ENCODE measurements around the gene PLCB4.

The PLCB4 gene

DNA sequence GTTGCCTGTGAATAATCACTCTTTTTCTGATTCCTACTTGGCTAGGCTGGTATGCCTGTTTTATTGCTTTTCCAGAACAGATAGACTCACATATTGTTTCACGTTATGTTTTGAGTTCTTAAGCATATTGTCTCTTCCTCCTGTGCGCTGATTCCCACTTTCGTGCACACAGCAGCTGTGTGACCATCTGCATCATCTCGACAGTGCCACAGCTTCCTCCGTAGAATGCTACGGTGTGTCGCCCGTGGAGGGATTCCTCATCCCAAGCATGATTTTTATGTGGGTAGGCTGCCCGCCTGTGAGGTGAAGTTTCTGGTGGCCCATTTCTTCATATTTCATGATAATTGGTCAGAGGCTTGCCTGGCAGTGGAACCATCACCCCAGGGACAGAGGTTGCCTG, 31.8 kb downstream of the PLCB4 start:
- no peak for DNase-seq (ENCODE audit: low read depth in 1 of 2, low spot score in 1 of 2)

DNA sequence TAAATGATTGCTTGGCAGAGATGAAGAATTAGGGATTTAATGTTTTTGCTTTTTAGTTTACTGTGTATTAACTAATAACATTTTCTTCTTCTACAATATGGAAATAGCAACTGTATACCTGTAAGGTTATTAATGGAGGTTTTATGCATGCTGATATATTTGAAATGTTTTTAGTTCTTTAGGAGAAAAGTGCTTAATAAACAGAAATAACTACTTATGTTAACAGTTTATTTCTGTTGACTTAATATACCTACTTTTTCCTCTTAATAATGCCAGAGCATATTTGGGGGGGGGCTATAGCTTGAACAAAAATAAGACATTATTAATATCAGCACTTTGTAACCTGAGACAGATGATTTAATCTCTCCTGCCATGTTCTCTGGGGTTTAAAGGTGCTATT, 33.6 kb downstream of the PLCB4 start:
- no peak for DNase-seq (ENCODE audit: low read depth in 1 of 2, low spot score in 1 of 2)

DNA sequence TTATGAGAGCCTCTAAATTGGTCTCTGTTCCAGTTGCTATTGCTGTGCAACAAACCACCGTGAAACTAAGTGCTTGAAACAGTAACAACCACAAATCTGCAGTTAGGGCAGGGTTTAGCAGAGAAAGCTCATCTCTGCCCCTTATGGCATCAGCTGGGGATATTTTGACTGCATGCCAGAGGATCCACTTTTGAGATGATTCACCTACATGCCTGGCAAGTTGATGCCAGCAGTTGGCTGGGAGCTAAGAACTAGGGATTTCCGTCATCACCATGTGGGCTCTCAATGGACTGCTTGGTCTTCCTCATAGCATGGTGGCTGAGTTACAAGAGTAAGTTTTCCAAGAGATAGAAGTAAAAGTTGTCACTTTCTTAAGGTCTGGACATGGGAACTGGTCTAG, 35.1 kb downstream of the PLCB4 start:
- DNase-seq (ENCODE audit: low read depth in 1 of 2, low spot score in 1 of 2): no peak

DNA sequence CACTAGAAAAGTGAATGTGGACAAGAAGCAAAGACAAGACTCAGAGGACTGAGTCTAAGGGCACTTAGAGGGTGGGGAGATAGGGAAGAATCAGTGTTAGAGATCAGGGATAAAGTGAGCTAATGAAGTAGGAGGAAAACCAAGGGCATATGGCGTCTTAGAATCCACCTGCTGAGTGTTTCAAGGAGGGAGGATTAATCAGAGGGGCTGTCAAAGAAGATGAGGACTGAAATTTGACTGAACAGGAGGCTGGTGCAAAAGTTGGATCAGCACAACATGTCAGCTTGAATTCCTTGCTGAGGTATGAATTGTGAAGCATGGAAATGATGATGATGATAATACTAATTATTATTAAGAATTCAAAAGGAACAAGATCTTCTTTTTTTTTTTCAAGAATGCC, 39.4 kb downstream of the PLCB4 start:
- no peak for DNase-seq (ENCODE audit: low read depth in 1 of 2, low spot score in 1 of 2)

DNA sequence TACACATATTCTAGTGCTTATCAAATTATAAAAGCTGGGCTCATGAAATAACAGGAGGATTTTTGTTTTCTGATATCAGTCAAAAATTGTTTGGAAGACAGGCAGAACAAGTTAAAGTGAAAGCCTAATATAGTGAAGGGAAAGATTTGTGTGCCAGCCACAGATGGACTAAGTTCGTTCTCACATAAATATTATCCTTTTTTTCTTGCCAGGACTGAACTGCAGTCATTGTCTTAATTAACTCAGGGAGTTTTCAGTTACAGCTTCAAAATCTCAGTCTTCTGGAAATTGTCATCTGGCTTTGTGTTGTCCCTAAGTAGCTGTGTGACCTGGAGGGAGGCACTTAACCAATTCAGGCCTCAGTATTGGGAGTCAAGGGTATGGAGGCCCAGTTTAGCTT, 40.7 kb downstream of the PLCB4 start:
- no peak for DNase-seq (ENCODE audit: low read depth in 1 of 2, low spot score in 1 of 2)

DNA sequence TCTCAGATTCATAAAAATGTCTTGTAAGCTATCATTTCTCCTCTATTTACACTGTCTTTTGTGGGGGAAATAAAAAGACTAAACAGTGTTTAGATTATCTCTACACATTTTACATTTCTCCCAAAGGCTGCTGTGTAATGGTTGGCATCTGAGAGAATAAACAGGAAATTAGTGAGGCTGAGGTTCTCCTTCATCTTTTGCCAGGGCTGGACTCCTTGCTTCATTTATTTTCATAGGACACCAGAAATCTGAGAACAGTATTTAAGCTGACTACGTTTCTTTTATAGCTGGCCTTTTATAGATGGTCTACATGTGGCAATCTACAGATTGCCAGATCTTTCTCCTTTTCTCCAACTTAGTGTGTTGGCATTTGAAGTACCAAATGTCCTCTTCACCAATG, 41.5 kb downstream of the PLCB4 start:
- no peak for DNase-seq (ENCODE audit: low read depth in 1 of 2, low spot score in 1 of 2)

GRCh38 chr20:9110916-9111432, 42.1 kb downstream of the PLCB4 start:
- no peak for DNase-seq (ENCODE audit: low read depth in 1 of 2, low spot score in 1 of 2)

- DNase-seq (ENCODE audit: low read depth in 1 of 2, low spot score in 1 of 2): no peak
These were observed 43.9 kb downstream of the PLCB4 start for GRCh38 chr20:9112541-9113515.

DNA sequence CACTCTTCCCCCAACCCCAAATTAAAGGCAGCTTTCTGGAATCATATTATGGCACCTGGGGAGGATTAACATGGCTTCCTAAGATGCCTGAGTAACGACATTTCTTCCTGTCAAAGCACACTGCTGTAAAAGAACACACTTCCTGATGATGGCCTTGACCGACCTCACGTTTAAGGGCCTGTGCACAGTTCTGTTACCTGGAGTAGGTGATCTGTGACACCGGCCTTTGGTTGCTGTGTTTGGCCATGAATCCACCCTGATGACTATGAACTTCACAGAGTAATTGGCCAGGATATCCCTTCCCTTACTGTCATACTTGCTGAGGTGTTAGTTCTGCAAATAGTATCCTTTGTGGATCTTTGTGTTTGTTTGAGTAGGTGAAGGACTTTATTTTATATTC, 45.8 kb downstream of the PLCB4 start:
- no peak for DNase-seq (ENCODE audit: low read depth in 1 of 2, low spot score in 1 of 2)

DNA sequence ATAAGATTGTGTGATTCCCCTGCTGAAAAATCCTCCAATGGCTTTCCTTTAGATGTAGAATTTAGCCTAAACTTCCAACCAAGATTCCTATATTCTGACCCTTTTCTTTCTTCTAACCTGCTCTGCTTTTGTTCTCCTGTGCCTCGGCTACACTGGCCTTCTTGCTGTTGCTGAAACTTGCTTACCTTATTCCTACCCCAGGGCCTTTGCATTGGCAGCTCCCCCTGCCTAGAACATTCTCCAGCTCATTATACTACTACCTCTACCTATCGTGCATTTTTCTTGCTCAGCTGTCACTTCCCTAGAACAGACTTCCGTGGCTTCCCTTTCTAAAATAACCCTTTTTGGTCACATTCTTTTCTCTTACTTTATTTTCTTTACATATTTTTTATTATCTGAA, 48.7 kb downstream of the PLCB4 start:
- no peak for DNase-seq (ENCODE audit: low read depth in 1 of 2, low spot score in 1 of 2)

- DNase-seq (ENCODE audit: low read depth in 1 of 2, low spot score in 1 of 2): no peak
These were observed 50.9 kb downstream of the PLCB4 start for GRCh38 chr20:9119776-9120175.

- DNase-seq (ENCODE audit: low read depth in 1 of 2, low spot score in 1 of 2): no peak
These were observed 52.3 kb downstream of the PLCB4 start for GRCh38 chr20:9121211-9121610.

DNA sequence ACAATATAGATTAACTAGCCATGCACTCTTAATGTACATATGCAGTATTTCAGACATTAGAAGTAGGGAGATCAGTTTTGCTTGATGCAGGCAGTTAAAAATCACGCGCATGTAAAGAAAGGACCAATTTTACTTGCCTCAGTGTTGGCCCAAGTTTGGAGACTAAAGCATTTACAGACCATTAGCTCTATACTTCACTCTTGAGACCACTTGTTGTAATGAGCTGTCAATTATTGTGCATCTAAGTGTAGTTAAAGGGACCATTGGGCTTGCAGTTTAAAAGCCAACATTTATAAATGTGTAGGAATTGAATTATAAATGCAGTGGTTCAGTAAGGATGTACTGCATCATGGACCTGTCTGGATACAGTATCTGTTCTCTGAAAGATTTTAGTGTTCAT, 53.7 kb downstream of the PLCB4 start:
- no peak for DNase-seq (ENCODE audit: low read depth in 1 of 2, low spot score in 1 of 2)

GRCh38 chr20:9126527-9126926, 57.6 kb downstream of the PLCB4 start:
- no peak for DNase-seq (ENCODE audit: low read depth in 1 of 2, low spot score in 1 of 2)

DNA sequence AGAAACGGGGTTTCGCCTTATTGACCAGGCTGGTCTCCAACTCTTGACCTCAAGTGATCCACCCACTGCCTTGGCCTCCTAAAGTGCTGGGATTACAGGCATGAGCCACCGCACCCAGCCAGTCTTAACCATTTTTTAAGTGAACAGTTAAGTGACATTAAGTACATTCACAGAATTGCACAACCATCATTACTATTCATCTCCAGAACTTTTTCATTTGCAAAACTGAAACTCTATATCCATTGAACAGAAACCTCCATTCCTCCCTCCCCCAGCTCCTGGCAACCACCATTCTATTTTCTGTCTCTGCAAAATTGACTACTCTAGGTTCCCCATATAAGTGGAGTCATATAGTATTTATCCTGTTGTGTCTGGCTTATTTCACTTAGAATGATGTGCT, 59.7 kb downstream of the PLCB4 start:
- no peak for DNase-seq (ENCODE audit: low read depth in 1 of 2, low spot score in 1 of 2)

DNA sequence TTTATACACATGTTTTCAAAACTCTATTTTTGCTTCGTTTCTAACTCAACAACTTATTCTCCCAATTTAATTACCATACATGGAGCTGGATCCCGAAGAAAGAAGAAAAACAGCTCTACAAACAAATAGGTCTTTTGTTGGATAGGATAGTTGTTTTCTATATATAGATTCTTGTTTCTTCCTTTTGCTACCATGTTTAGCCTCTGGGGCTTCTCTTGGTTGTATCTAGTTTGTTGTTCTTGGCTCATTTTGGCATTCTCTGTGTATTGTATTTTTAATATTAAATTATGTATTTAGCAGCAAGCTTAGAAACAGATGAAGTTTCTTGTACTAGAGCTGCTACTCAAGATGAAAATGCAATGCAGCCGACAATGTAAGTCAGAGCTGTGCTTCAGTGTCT, 60.9 kb downstream of the PLCB4 start:
- no peak for DNase-seq (ENCODE audit: low read depth in 1 of 2, low spot score in 1 of 2)

DNA sequence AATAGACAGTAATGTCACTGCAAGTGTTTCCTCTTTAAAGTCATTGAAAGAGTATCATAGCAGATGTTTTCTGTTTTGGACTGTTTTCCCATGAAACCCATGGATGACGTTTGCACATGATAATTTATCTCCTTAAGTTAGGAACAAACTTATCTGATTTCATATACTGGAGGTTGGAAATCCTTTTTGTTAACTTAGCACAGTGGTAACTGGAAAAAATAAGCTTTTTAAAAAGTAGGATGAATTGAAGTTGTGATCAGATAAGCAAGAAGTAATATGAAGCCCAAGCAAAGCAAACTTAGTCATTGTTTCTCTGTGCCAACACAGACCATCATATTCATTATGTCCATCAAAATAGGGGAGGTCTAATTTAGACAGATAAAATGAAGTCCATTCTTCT, 61.6 kb downstream of the PLCB4 start:
- DNase-seq (ENCODE audit: low read depth in 1 of 2, low spot score in 1 of 2): no peak

GRCh38 chr20:9131841-9132240, 63.0 kb downstream of the PLCB4 start:
- DNase-seq (ENCODE audit: low read depth in 1 of 2, low spot score in 1 of 2): no peak

DNA sequence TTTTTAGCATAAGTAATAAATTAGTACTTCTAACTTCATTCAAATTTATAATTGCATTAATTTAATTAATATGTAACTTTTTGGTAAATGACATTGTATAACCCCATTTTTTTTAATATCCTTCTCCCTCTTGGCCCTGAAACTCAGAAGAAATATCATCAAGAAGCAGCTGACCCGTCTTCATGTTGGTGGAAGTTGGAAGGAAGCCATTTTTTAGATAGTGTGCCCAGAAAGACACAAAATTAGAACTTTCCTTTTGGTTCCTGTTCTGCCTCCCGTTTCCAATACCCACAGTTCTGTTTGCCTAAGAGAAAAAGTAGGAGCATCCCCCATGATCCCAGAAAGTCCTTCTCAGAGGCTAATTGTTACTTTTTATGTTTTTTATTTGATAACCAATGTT, 65.5 kb downstream of the PLCB4 start:
- DNase-seq (ENCODE audit: low read depth in 1 of 2, low spot score in 1 of 2): no peak

DNA sequence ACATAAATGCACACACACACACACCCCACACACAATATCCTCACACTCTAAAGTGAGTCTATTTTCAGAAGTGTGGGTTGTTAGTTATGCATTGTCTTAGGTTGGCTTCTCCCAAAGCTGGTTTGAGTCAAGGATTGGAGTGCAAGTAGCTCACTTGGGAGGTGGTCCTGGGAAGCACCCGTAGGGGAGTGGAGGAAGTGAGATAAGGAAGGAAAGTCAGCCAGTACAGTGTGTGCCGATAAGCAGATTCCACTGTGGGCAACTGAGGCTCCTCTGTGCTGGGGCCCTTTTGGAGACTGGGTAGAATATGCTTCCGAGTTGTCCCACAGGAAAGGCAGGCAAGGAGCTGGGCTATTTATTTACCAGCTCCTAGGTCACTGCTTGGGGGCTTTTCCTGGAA, 67.2 kb downstream of the PLCB4 start:
- DNase-seq (ENCODE audit: low read depth in 1 of 2, low spot score in 1 of 2): no peak

GRCh38 chr20:9137001-9137400, 68.1 kb downstream of the PLCB4 start:
- DNase-seq (ENCODE audit: low read depth in 1 of 2, low spot score in 1 of 2): no peak

GRCh38 chr20:9139106-9139833, 70.4 kb downstream of the PLCB4 start:
- DNase-seq (ENCODE audit: low read depth in 1 of 2, low spot score in 1 of 2): no peak

All from activated CD4-positive, alpha-beta T cell treated with anti-CD3 and anti-CD28 coated beads, Interleukin-2, amount 50 U/mL, for 24 hours (primary cell).